GM12878 (cell line): ENCODE results near the gene ABCC1. TPM values are rescaled to one million over a fixed set of nuclear protein-coding genes. Genes with fewer than 3 reads are reported as not detected.

Experiments
- ATAC-seq: fragments of 200-7000 bp; cut with Tn5 transposase; 3 replicates; pipeline ENCODE4 v1.9.1; 2020; ENCODE audit warnings: mild to moderate bottlenecking, moderate library complexity
- BruUV-seq: library from RNA; stranded (reverse); fragments of 400-500 nt; replicated peaks from 2 replicates; lab custom pipeline; 2021; lab: Mats Ljungman, UMichigan
- CTCF ChIA-PET: fragments of 300-600 bp; sonication (Branson Sonifier 250); formaldehyde crosslinking; extraction: SDS; loops from one replicate; lab custom pipeline; 2021; ENCODE audit warnings: inconsistent platforms; lab: Yijun Ruan, JAX
- POLR2A ChIA-PET: fragments of 350-600 bp; formaldehyde crosslinking; extraction: SDS; loops from one replicate; lab custom pipeline; 2021; ENCODE audit warnings: inconsistent platforms; lab: Charles Lee
- RAD21 ChIA-PET: fragments of 300-600 bp; sonication (Branson Sonifier 250); formaldehyde crosslinking; loops from one replicate; lab custom pipeline; 2023; ENCODE audit warnings: antibody characterized with exemption; ENCODE audit not compliant: unreplicated experiment; lab: Charles Lee
- SMC1A ChIA-PET: fragments of 300-600 bp; sonication (Branson Sonifier 250); formaldehyde crosslinking; loops from one replicate; lab custom pipeline; 2023; ENCODE audit not compliant: unreplicated experiment, uncharacterized antibody; lab: Charles Lee
- DNase-seq: peaks from one replicate; pipeline ENCODE4 v3.0.0-alpha.2; 2011; ENCODE audit warnings: low read depth, low spot score
- FAIRE-seq: peaks from 3 replicates; lab custom pipeline; 2011; peaks lifted over from hg19 to GRCh38; lab: Jason Lieb, UNC
- H2AFZ ChIP-seq: 2 replicates; pipeline ENCODE4 v1.6.0; 2011; ENCODE audit warnings: low read depth, low read length, control low read depth; ENCODE audit not compliant: control insufficient read depth
- H3K27ac ChIP-seq: 2 replicates; pipeline ENCODE4 v1.5.1; 2011; ENCODE audit warnings: control low read depth; ENCODE audit not compliant: control insufficient read depth, insufficient read depth
- H3K27me3 ChIP-seq, 2 experiments: replicated peaks in 1 of 2; 2 replicates each; pipeline versions ENCODE4 v1.6.0 to v1.6.1; 2011; ENCODE audit warnings: low read length in 1 of 2; ENCODE audit not compliant: control insufficient read depth in 2 of 2, insufficient read depth in 2 of 2
- H3K36me3 ChIP-seq, 2 experiments: 2 replicates each; pipeline ENCODE4 v1.5.1; 2011; ENCODE audit warnings: low read length in 1 of 2; ENCODE audit not compliant: control insufficient read depth in 2 of 2, insufficient read depth in 2 of 2
- H3K4me1 ChIP-seq: 2 replicates; pipeline ENCODE4 v1.6.1; 2011; ENCODE audit warnings: mild to moderate bottlenecking, low read length, moderate library complexity, mixed read lengths; ENCODE audit not compliant: control insufficient read depth, insufficient read depth
- H3K4me2 ChIP-seq: 2 replicates; pipeline ENCODE4 v1.6.0; 2011; ENCODE audit warnings: control low read depth; ENCODE audit not compliant: control insufficient read depth, insufficient read depth
- H3K4me3 ChIP-seq: fragments of 200-600 bp; sonication (generic); 2 replicates; pipeline ENCODE4 v1.5.1; 2016
- H3K79me2 ChIP-seq: 2 replicates; pipeline ENCODE4 v1.6.0; 2011; ENCODE audit warnings: low read length; ENCODE audit not compliant: control insufficient read depth, insufficient read depth
- H3K9ac ChIP-seq: 2 replicates; pipeline ENCODE4 v1.8.0; 2011; ENCODE audit warnings: low read length, control low read depth, mixed read lengths; ENCODE audit not compliant: control insufficient read depth, insufficient read depth
- H3K9me3 ChIP-seq: replicated peaks from 3 replicates; pipeline ENCODE4 v1.5.1; 2011; ENCODE audit warnings: mild to moderate bottlenecking, low read length; ENCODE audit not compliant: control insufficient read depth, insufficient read depth
- H4K20me1 ChIP-seq: 2 replicates; pipeline ENCODE4 v1.6.0; 2011; ENCODE audit not compliant: control insufficient read depth, insufficient read depth
- CHD1 ChIP-seq: IDR thresholded peaks from 2 replicates; pipeline ENCODE4 v1.6.1; 2012; ENCODE audit warnings: low read depth, low read length, improper control_type of control experiment
- KAT2A ChIP-seq: conservative IDR thresholded peaks from 2 replicates; pipeline ENCODE4 v1.6.1; 2011; ENCODE audit warnings: low read depth, low read length; ENCODE audit not compliant: control insufficient read depth
- MTA2 ChIP-seq: fragments of 450-650 bp; IDR thresholded peaks from 2 replicates; pipeline ENCODE4 v1.6.1; 2016; ENCODE audit warnings: low read depth, mild to moderate bottlenecking, moderate library complexity
- PRDM15 ChIP-seq: fragments of 450-650 bp; formaldehyde crosslinking; IDR thresholded peaks from 2 replicates; pipeline ENCODE4 v1.4.0; 2020; ENCODE audit warnings: mild to moderate bottlenecking, moderate library complexity
- ZSCAN29 ChIP-seq: fragments of 450-650 bp; IDR thresholded peaks from 2 replicates; pipeline ENCODE4 v1.6.1; 2017; ENCODE audit warnings: mild to moderate bottlenecking, moderate library complexity
- WGBS: methylation state at CpG from one replicate; pipeline ENCODE4 v1.1.6; 2016; ENCODE audit warnings: low lambda C conversion rate; ENCODE audit not compliant: insufficient replicate concordance, insufficient coverage; ENCODE audit errors: missing lambda C conversion rate; 5-methylcytosine and 5-hydroxymethylcytosine counted together
- in situ Hi-C: fragments of 300-500 bp; cut with MboI; formaldehyde crosslinking; loops from 9 replicates; pipeline ENCODE4 v1.14.3; 2018; ENCODE audit warnings: mixed read lengths
- intact Hi-C: fragments of 100-400 bp; cut with micrococcal nuclease; formaldehyde crosslinking; loops from one replicate; pipeline ENCODE4 v1.14.2; 2022; ENCODE audit not compliant: unreplicated experiment
- polyA plus RNA-seq, 11 experiments: library from polyadenylated mRNA; depleted of rRNA in 4 of 11; unstranded in 6 of 11; stranded (reverse) in 5 of 11; fragments of >200 nt; fragmentation: Nextera tagmentation in 4 of 11; fragmentation: Illumina TruSeq in 1 of 11; extraction: Ambion mirVana in 4 of 11; extraction: Trizol in 1 of 11; gene quantifications; 1 replicate in 1 of 11; 2 replicates in 10 of 11; pipeline versions ENCODE4 v1.2.1 to v1.2.3, GENCODE V29; 2011 to 2016; ENCODE audit warnings: inconsistent platforms in 2 of 11, missing spikeins in 2 of 11, low read depth in 1 of 11
- total RNA-seq, 4 experiments: library from RNA; depleted of rRNA in 3 of 4; stranded (reverse); fragments of >200 nt in 3 of 4; fragmentation: Illumina TruSeq in 1 of 4; extraction: Trizol in 1 of 4; gene quantifications; 2 replicates each; pipeline versions ENCODE4 v1.2.1 to v1.2.3, GENCODE V29; 2013 to 2021

ABCC1 gene
- total and polyA plus RNA-seq, 10 of the 15 experiments (the other 5 are each of a cell fraction or from before 2014, with no cell fraction given) = 3.2 to 44.6 (median 14.5) TPM

- Histone ChIP-seq H3K27ac (no peak overlapping the region), H3K9me3 (no peaks in the 10 kb centered on the region), H3K36me3 (peaks cover 10 to 19% of the 10 kb centered on the region in 2 experiments; a peak in 3 of 4 replicates), H3K79me2 (no peaks in the 10 kb centered on the region), H4K20me1 (no peaks in the 10 kb centered on the region), H3K4me1 (peaks cover 15% of the 10 kb centered on the region), H3K27me3 (no peaks in the 10 kb centered on the region), H2AFZ (no peak overlapping the region), H3K9ac (no peak overlapping the region), H3K4me3 (no peak overlapping the region), H3K4me2 (no peak overlapping the region)
- RAD21 ChIA-PET = interaction anchor here (1.5 kb wide), 1 partner anchor 156 kb away, joined by 5 read pairs; no protein-coding TSS in a partner anchor
- CTCF ChIA-PET = interaction anchor here (0.8 to 1.2 kb wide), 2 partner anchors 20 to 155 kb away, joined by 3 read pairs; no protein-coding TSS in a partner anchor
- FAIRE-seq = no peak
- DNase-seq = no peak
- SMC1A ChIA-PET = interaction anchor here (0.8 to 2.8 kb wide), 4 partner anchors 12 to 142 kb away, joined by 3 to 7 read pairs (median 3); partner anchors contain the start of gene CEP20
- 98% methylated on average over 8 of the region's 8 CpGs for WGBS
- BruUV-seq = no TSS peak
- ATAC-seq = no peak
- in situ Hi-C loops (no loop called here), intact Hi-C loops (loop anchor here (10.0 kb wide), 1 partner anchor 146 kb away; the partner anchor contains the start of gene CEP20)
- TF ChIP-seq KAT2A (no peak), PRDM15 (CRISPR knock-in tag) (no peak), ZSCAN29 (no peak), MTA2 (no peak), CHD1 (no peak)
- POLR2A ChIA-PET = no interaction called here
Observed at GRCh38 chr16:16030449-16030848, 81.0 kb downstream of the ABCC1 start.
